Mammary epithelial cell (primary cell): ENCODE data around the gene NUDT9.

Experiments used
- CTCF ChIP-seq, 2 donors: IDR thresholded peaks in 1 of 2; conservative IDR thresholded peaks in 1 of 2; 2 replicates each; pipeline ENCODE4 v1.5.1; 2011 to 2012; ENCODE audit warnings: inconsistent platforms in 2 of 2, low read length in 2 of 2, mild to moderate bottlenecking in 2 of 2, control low read depth in 1 of 2, low read depth in 1 of 2; ENCODE audit not compliant: insufficient read depth in 1 of 2; ENCODE audit errors: extremely low read depth in 1 of 2
- EZH2 ChIP-seq: IDR thresholded peaks from 2 replicates; pipeline ENCODE4 v1.6.1; 2012; ENCODE audit warnings: low read length, inconsistent platforms, borderline replicate concordance

- TF ChIP-seq CTCF (conservative IDR thresholded peaks at IDR 0.05 in 1 of 2, IDR thresholded peaks at IDR 0.05 in 1 of 2; ENCODE audit: extremely low read depth in 1 of 2, insufficient read depth in 1 of 2, low read depth in 1 of 2, low read length in 2 of 2) (no peak), EZH2 (no peak)
Measured at GRCh38 chr4:87410679-87411078, 11.7 kb upstream of the NUDT9 start.
